T-helper 9 cell (primary cell): ENCODE data around the gene ANXA7.
"Not testable (repeated sequence)": the region's sequence is repeated elsewhere in the genome, so short reads cannot be mapped to it uniquely, and the experiment has no call there.

Experiments used
- DNase-seq: peaks from one replicate; pipeline ENCODE4 v3.0.0-alpha.2; 2020

Gene ANXA7

DNA sequence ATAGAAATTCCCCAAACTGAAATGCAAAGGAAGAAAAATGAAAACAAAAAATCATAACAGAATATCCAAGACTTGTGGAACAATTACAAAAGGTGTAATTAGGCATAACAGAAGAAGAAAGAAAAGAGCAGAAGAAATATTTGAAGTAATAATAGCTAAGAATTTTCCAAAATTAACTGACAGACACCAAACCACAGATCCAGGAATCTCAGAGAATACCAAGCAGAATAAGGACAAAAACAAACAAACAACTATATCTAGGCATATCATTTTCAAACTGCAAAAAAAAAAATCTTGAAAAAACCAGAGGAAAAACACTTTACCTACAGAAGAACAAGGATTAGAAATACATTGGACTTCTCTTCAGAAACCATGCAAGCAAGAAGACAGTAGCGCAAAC is 80.7 kb downstream of the ANXA7 start:
- no peak for DNase-seq

GRCh38 chr10:73332379-73332778 is 81.5 kb downstream of the ANXA7 start:
- DNase-seq: no peak

GRCh38 chr10:73328523-73328922 is 85.3 kb downstream of the ANXA7 start:
- DNase-seq: not testable (repeated sequence)

DNA sequence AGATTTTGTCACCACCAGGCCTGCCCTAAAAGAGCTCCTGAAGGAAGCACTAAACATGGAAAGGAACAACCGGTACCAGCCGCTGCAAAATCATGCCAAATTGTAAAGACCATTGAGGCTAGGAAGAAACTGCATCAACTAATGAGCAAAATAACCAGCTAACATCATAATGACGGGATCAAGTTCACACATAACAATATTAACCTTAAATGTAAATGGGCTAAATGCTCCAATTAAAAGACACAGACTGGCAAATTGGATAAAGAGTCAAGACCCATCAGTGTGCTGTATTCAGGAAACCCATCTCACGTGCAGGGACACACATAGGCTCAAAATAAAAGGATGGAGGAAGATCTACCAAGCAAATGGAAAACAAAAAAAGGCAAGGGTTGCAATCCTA is 88.6 kb downstream of the ANXA7 start:
- DNase-seq: not testable (repeated sequence)
